Colonic mucosa (tissue), 4 donors: ENCODE data around the gene CTU1. TPM values are rescaled to one million over a fixed set of nuclear protein-coding genes. Genes with fewer than 3 reads are reported as not detected.

Source experiments
- DNase-seq: peaks from one replicate; pipeline ENCODE4 v3.0.0-alpha.2; 2020
- H3K27ac ChIP-seq: fragments of 200-600 bp; one replicate; pipeline ENCODE4 v1.8.0; 2021
- H3K27me3 ChIP-seq: fragments of 200-600 bp; one replicate; pipeline ENCODE4 v1.8.0; 2021
- H3K36me3 ChIP-seq: fragments of 200-600 bp; one replicate; pipeline ENCODE4 v1.8.0; 2021
- H3K4me1 ChIP-seq: fragments of 200-600 bp; one replicate; pipeline ENCODE4 v1.8.0; 2021; ENCODE audit warnings: mild to moderate bottlenecking
- H3K4me3 ChIP-seq: fragments of 200-600 bp; one replicate; pipeline ENCODE4 v1.8.0; 2021
- H3K9ac ChIP-seq, 2 donors: one replicate each; pipeline ENCODE4 v1.7.0; 2013; ENCODE audit warnings: control low read depth in 2 of 2, low read depth in 2 of 2, low read length in 2 of 2
- H3K9me3 ChIP-seq: fragments of 200-600 bp; one replicate; pipeline ENCODE4 v1.8.0; 2021
- CTCF ChIP-seq: fragments of 200-600 bp; IDR thresholded peaks from one replicate; pipeline ENCODE4 v1.8.0; 2022; ENCODE audit warnings: antibody characterized with exemption, mild to moderate bottlenecking
- intact Hi-C: fragments of 100-400 bp; cut with DNase I; formaldehyde crosslinking; loops from one replicate; pipeline ENCODE4 v1.14.1; 2022
- total RNA-seq, 2 donors: library from RNA; stranded (reverse); fragmentation: NEBNext Ultra II Directional in 1 of 2; extraction: Animal tissue kit (Norgen Biotek cat#: 25700) in 1 of 2; gene quantifications; one replicate each; pipeline ENCODE4 v1.2.1, GENCODE V29; 2021
- donor health status: healthy.
- donor health status: DM: no; HTN: no; CAD: no.
- donor health status: DM: no; HTN: no; CAD: no.

The CTU1 gene
- total RNA-seq, 2 donors from 2014 or later, result 6.1 to 11.8 TPM

- no peak for TF ChIP-seq CTCF
- no peaks in the 10 kb centered on the region for H3K4me1 ChIP-seq
- H3K9ac ChIP-seq, result no peak within 1 kb of the TSS
- intact Hi-C loops, result no loop called here
- no peaks in the 10 kb centered on the region for H3K27me3 ChIP-seq
- no peak within 1 kb of the TSS for H3K27ac ChIP-seq
- DNase-seq, result no peak
- H3K4me3 ChIP-seq, result no peak within 1 kb of the TSS
- no peaks in the 10 kb centered on the region for H3K36me3 ChIP-seq
- H3K9me3 ChIP-seq, result no peaks in the 10 kb centered on the region
Observed at GRCh38 chr19:51142119-51142518, 33.9 kb upstream of the CTU1 start, which contains the start of gene SIGLEC7. Gene SIGLEC7 (plus strand): TSS chr19:51142301. CDS start chr19:51142370, 69 bp downstream.

- H3K27me3 ChIP-seq, result no peaks in the 10 kb centered on the region
Observed at GRCh38 chr19:51141181-51141580, 33.0 kb upstream of the CTU1 start.

GRCh38 chr19:51140441-51140840 lies 32.2 kb upstream of the CTU1 start:
- H3K9ac ChIP-seq, result no peak overlapping the region
- H3K27me3 ChIP-seq, result no peaks in the 10 kb centered on the region
- intact Hi-C loops, result no loop called here
- DNase-seq, result no peak
- no peak overlapping the region for H3K27ac ChIP-seq
- H3K36me3 ChIP-seq, result no peaks in the 10 kb centered on the region
- H3K9me3 ChIP-seq, result no peaks in the 10 kb centered on the region
- H3K4me1 ChIP-seq, result no peaks in the 10 kb centered on the region
- TF ChIP-seq CTCF, result no peak
- no peak overlapping the region for H3K4me3 ChIP-seq

More at GRCh38 chr19:51141181-51141580, 33.0 kb upstream of the CTU1 start:
- TF ChIP-seq CTCF, result no peak
- Histone ChIP-seq H3K9me3 (no peaks in the 10 kb centered on the region), H3K9ac (no peak overlapping the region), H3K36me3 (no peaks in the 10 kb centered on the region), H3K27ac (no peak overlapping the region), H3K4me1 (no peaks in the 10 kb centered on the region), H3K4me3 (no peak overlapping the region)
- intact Hi-C loops, result no loop called here
- DNase-seq, result no peak

GRCh38 chr19:51139299-51140014 lies 31.2 kb upstream of the CTU1 start:
- H3K27ac ChIP-seq, result peak overlapping the region; percentile 12
- H3K27me3 ChIP-seq, result no peaks in the 10 kb centered on the region
- no peaks in the 10 kb centered on the region for H3K9me3 ChIP-seq
- intact Hi-C loops, result no loop called here
- no peak for DNase-seq
- no peak overlapping the region for H3K4me3 ChIP-seq
- no peaks in the 10 kb centered on the region for H3K36me3 ChIP-seq
- no peak for TF ChIP-seq CTCF
- no peak overlapping the region for H3K9ac ChIP-seq
- H3K4me1 ChIP-seq, result no peaks in the 10 kb centered on the region

GRCh38 chr19:51138549-51138979 lies 30.4 kb upstream of the CTU1 start:
- Histone ChIP-seq H3K27ac (peak overlapping the region; percentile 40), H3K4me3 (no peak overlapping the region), H3K36me3 (no peaks in the 10 kb centered on the region), H3K27me3 (no peaks in the 10 kb centered on the region), H3K9me3 (no peaks in the 10 kb centered on the region), H3K4me1 (no peaks in the 10 kb centered on the region), H3K9ac (no peak overlapping the region)
- no peak for DNase-seq
- intact Hi-C loops, result no loop called here
- TF ChIP-seq CTCF, result no peak
